GM21576 (cell line): Measurements from ENCODE around the gene AMD1.
A peak's percentile ranks its signal among the peaks of the same experiment; 100 is the strongest.
"Not testable (repeated sequence)": the region's sequence is repeated elsewhere in the genome, so short reads cannot be mapped to it uniquely, and the experiment has no call there.

Experiments used
- ATAC-seq: cut with Tn5 transposase; IDR thresholded peaks from one replicate; pipeline ENCODE4 v1.9.1; 2021; ENCODE audit warnings: mild to moderate bottlenecking, moderate library complexity; ENCODE audit not compliant: unreplicated experiment

AMD1 gene

GRCh38 chr6:110873981-110874879 lies at the start of gene AMD1:
Gene AMD1 (plus strand): TSS chr6:110874785. CDS start chr6:110875106, 321 bp downstream.
- peak; percentile 65 for ATAC-seq

- no peak for ATAC-seq
Observed at GRCh38 chr6:110826236-110827129, 48.1 kb upstream of the AMD1 start.

GRCh38 chr6:110828396-110828795 lies 46.2 kb upstream of the AMD1 start:
- ATAC-seq = no peak

GRCh38 chr6:110831405-110831804 lies 43.2 kb upstream of the AMD1 start:
- no peak for ATAC-seq

- ATAC-seq = no peak
Observed at GRCh38 chr6:110833831-110834230, 40.8 kb upstream of the AMD1 start.

GRCh38 chr6:110835751-110836150 lies 38.8 kb upstream of the AMD1 start:
- not testable (repeated sequence) for ATAC-seq

GRCh38 chr6:110841266-110841665 lies 33.3 kb upstream of the AMD1 start:
- no peak for ATAC-seq

GRCh38 chr6:110849781-110850180 lies 24.8 kb upstream of the AMD1 start:
- ATAC-seq = no peak

GRCh38 chr6:110852773-110853172 lies 21.8 kb upstream of the AMD1 start:
- no peak for ATAC-seq

GRCh38 chr6:110853754-110854477 lies 20.7 kb upstream of the AMD1 start:
- no peak for ATAC-seq

GRCh38 chr6:110856296-110856695 lies 18.3 kb upstream of the AMD1 start:
- no peak for ATAC-seq

- ATAC-seq = no peak
Observed at GRCh38 chr6:110858016-110858415, 16.6 kb upstream of the AMD1 start.

GRCh38 chr6:110858562-110859214 lies 15.9 kb upstream of the AMD1 start:
- no peak for ATAC-seq

- no peak for ATAC-seq
Observed at GRCh38 chr6:110859335-110859792, 15.2 kb upstream of the AMD1 start.

GRCh38 chr6:110864824-110865223 lies 9.8 kb upstream of the AMD1 start:
- ATAC-seq = no peak

GRCh38 chr6:110874880-110875547 lies 429 bp downstream of the AMD1 start:
- ATAC-seq = no peak

- ATAC-seq = no peak
Observed at GRCh38 chr6:110875548-110876169, 1.1 kb downstream of the AMD1 start.

GRCh38 chr6:110876170-110876773 lies 1.7 kb downstream of the AMD1 start:
- peak; percentile 40 for ATAC-seq
